GM21390 (cell line): ENCODE measurements around the gene CAMSAP1.
A peak's percentile ranks its signal among the peaks of the same experiment; 100 is the strongest.
"Not testable (repeated sequence)": the region's sequence is repeated elsewhere in the genome, so short reads cannot be mapped to it uniquely, and the experiment has no call there.

Experiments
- ATAC-seq: cut with Tn5 transposase; IDR thresholded peaks from one replicate; pipeline ENCODE4 v1.9.1; 2021; ENCODE audit not compliant: unreplicated experiment

CAMSAP1 gene

DNA sequence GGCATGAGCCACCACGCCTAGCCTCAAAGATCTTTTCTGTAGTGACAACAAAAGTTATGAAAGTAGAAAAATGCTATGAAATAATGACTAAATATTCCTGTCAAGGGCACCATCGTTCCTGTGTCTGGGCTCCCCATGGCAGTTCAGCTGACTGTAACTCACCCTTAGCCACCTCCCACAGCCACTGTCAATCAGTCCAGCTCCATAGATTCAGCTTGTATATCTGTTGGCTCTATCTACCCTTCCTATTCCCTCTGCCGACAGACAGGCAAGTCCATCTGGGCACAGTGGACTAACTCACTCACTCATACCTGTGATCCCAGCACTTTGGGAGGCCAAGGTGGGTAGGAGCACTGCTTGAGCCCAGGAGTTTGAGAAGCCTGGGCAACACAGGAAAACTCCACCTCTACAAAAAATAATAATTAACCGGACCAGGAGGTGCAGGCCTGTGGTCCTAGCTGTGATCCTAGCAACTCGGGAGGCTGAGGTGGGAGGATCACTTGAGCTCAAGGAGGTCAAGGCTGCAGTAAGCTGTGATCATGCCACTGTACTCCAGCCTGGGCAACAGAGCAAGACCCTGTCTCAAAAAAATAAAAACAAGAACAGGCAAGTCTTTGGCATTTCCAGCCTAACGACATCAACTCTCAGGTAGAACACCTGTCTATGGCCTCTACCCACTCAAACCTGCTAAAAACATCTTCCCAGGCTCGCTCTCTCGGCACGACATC, 6.2 kb downstream of the CAMSAP1 start:
- no peak for ATAC-seq

DNA sequence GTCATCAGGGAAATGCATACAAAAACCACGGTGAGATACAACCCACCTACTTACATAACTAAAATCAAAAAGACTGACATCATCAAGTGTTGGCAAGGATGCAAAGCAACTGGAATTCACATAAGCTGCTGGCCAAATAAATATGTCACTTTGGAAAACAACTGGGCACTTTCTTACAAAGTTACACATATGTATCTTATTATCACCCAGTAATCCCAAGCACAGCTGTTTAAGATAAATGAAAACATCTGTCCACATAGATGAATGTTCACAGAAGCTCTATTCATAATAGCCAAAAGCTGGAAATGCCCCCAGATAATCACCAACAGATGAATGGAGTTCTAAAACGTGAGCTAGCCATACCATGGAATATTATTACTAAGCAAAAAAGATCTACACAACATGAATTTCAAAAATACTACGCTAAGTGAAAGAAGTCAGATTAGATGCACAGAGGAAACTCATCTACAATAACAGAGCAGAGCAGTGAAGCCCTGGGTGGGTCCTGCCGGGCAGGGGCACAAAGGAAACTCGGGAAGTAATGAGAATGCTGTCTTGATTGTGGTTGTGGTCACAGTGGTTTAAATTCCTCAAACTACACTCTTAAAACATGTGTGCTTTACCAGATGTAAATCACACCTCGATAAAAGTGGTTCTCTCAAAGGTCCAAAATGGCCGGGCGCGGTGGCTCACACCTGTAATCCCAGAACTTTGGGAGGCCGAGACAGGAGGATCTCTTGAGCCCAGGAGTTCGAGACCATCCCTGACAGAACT, 8.5 kb downstream of the CAMSAP1 start:
- no peak for ATAC-seq

DNA sequence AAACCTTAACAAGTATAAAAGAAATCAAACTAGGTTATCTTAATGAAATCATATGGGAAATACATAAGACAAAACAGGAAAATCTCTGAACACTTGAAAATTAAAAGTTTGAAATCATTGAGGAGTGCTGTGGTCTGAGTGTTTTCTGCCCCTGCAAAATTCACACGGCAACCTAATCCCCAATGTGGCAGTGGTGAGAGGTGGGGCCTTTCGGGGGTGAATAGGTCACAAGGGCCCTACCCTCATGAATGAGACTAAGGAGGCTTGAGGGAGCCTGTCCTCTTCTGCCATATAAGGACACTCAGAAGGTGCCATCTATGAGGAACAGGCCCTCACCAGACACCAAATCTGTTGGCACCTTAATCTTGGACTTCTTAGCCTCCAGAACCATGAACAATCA, 10.7 kb downstream of the CAMSAP1 start:
- ATAC-seq: no peak

DNA sequence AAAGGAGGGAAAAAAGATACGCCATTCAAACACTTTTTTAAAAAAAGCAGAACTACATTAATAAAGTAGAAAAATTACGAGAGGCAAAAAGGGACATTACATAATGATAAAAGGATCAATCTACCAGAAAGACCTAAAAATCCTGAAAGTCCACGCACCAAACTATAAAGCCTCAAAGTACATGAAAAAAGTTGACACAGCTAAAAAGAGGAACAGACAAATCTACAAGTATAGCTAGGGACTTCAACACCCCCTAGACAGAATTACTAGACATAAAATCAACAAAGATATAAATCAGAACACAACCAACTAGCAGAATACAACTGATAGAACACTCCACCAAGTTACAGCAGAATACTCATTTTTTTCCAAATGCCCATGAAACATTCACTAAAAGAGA, 11.1 kb downstream of the CAMSAP1 start:
- no peak for ATAC-seq

DNA sequence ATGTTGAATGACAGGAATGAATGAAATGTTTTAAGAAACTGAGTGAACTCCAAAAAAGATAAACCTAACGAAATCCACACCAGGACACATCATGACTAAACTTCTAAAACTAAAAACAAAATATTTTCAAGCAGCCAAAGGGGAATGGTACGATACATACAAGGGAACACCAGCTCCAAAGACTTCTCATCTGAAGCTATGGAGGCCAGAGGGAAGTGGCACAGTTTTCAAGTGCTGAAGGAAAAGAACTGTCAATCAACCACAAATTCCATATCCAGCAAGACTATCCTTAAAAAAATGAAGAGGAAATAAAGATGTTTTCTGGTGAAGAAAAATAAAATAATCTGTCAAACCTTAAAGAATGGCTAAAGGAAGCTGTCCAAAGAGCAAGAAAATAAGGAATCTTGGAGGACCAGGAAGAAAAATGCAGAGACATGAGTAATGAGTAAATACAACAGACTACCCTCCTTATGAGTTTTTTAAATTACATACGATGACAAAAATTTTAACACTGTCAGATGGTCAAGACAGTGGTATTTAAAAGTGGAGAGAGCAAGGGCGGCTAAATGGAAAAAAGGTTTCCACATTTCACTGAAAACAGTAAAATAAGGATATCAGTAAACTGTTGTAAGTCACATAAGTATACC, 12.0 kb downstream of the CAMSAP1 start:
- no peak for ATAC-seq

DNA sequence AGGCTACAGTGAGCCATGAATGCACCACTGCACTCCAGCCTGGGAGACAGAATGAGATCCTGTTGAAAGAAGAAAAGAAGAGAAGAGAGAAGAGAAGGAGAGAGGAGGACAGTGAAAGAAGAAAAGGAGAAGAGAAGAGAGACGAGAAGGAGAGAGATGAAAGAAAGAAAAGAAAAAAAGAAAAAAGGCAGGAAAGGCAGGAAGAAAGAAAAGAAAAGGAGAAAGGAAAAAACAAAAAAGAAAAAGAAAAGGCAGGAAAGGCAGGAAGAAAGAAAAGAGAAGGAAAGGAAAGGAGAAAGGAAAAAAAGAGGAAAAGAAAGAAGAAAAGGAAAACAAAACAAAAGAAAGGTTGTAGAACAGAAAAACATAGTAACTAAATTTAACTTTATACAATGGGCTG, 14.2 kb downstream of the CAMSAP1 start:
- no peak for ATAC-seq

DNA sequence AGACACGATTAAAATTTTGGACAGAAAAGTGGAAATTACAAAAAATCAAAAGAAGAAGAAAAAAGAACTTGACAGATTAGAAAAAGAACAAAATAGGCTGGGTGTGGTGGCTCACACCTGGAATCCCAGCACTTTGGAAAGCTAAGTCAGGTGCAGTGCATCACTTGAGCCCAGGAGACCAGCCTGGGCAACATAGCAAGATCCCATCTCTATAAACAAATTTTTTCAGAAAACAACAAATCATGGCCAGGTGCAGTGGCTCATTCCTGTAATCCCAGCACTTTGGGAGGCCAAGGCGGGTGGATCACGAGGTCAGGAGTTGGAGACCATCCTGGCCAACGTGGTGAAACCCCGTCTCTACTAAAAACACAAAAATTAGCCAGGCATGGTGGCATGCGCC, 15.0 kb downstream of the CAMSAP1 start:
- ATAC-seq: not testable (repeated sequence)

DNA sequence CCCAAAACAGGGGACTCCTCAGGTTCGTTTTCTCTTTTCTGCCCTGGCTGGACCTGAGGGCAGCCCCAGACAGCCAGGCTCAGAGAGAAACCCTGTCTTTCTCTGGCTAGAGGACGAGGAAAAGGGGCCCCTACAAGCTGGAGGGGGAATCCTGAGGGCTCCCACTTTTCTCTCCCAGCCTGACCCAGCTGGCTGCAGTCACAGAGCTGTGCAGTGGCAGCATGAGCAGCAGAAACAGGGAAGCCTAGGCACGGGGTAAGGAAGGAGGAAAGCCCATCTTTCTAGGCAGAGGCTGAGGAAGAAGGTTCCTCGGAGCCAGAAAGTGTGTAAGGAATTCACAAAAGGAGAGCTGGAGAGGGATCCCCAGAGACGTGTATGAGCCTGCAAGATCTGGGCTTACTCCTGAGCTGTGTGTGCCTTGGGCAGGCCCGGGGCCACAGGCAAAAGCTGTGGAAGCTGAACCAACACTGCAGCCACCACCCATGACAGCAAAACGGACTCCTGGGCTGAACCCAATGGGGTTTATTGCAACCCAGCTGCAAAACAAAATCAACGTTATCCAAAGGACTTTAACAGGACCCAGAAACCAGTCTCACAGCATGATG, 16.2 kb downstream of the CAMSAP1 start:
- ATAC-seq: no peak

DNA sequence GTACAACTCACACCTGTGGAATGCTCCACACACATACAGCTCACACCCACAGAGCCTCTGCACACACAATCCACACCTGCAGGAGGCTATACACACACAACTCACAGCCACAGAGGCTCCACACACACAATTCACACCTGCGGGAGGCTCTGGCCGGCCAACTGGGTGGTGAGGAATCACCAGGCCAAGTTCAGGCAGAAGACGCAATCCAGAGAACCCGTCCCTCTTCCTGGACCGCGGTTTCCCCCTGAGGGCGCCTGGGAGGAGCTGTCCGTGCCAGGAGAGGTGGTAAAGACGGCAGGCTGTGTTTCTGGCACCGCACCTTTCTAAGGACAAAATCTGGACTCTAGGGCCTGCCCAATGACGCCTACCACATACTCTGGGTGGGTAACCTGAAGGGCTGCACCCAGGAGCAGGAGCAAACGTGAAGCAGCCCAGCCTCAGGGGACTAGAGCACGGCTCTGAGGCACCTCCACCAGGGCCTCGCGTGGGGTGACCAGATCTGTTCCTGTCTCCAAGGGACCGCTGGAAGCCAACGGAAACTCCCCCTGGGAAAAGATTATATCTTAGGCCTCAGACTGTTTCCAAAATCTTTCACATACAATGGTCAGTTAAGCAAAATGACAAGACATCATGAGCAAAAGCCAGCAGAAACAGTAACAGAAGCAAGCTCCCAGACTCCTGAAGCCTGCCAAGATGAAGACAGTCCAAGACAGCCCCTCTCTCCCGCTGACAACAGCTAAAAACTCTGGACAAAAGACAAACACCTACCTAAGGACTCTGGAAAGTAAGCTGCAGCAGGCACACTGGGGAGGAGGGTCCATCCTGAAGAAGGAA, 16.9 kb downstream of the CAMSAP1 start:
- ATAC-seq: no peak

DNA sequence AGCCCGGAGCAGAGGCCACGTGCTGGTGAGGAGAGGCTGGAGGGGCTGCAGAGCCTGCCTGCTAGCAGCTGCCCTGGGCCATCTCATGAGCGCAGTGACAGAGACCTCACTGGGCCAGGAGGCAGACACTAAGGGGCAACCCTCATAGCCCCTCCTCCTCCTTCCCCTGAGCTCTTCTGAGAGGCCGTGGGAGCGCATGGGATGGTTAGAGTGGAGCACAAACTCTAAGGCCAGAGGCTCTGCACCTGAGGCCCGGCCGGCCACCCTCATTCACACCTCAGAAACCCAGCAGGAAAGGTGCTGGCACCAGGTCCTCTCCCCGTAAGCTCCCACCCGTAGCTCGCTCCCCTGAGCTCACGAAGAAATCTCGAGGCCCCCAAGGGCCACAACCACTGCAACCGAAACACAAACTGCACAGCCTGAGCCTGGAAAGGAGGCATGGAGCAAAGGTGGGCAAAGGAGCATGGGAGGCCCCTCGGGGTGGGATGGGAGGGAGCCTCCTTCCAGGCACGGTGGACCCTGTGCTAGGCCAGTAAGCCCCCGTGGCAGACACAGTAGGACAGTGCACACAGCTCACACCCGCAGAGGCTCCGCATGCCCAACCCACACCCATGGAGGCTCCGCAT, 17.7 kb downstream of the CAMSAP1 start:
- no peak for ATAC-seq

DNA sequence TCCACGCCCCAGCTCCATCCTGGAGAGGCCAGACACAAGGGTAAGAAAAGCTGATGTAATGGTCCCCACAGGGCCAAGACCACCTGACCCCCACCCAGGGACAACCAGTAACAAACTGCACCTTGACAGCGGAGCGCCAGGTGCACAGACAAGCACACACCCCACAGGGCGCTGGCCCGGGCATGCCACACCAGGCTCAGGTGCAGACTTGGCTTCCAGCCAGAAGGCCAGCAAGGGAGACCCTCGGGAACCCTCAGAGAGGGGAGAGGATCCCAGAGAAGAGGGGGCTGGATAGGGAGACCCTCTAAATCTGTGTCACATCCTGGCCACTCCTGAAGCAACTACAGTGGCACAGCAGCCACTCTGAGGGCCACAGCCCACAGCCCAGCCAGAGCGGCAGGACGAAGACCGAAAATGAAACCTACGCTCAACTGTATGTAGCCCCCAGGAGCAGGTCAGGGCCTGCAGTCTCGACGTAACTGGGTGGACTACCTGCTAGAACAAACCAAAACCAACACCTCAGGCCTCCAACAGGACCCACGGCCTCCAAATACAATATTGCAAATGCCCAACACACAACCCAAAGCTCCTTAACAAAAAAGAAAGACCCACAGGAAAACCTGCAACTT, 18.5 kb downstream of the CAMSAP1 start:
- ATAC-seq: no peak

DNA sequence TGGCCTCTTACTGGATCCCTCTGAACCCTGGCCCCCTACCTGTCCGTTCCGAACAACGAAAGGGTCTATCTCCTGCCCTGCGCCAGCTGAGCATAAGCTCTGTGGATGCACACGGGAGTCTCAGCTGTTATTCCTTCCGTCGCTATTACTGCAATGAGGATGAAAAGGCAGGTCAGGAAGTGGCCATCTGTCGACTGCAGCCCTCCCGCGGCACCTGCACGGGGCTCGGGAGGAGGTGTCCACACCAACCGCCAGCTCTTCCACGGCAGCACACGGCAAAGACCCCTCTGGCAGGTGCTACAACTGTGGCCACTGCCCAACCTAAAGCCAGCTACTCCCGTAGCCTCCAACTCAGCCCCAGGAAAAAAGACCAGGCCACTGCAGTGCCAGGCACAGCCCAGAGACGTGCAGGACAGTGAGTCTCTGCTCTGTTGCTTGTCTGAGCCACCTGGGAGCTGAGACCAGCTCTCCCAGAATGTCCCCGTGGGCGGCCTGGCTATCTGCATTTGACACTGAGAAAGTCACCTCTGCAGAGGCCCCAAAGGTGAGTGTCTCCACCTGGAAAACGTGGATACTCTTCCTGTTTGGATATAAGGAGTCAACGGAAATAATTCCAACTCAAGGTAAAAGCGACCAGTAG, 19.1 kb downstream of the CAMSAP1 start:
- ATAC-seq: no peak

DNA sequence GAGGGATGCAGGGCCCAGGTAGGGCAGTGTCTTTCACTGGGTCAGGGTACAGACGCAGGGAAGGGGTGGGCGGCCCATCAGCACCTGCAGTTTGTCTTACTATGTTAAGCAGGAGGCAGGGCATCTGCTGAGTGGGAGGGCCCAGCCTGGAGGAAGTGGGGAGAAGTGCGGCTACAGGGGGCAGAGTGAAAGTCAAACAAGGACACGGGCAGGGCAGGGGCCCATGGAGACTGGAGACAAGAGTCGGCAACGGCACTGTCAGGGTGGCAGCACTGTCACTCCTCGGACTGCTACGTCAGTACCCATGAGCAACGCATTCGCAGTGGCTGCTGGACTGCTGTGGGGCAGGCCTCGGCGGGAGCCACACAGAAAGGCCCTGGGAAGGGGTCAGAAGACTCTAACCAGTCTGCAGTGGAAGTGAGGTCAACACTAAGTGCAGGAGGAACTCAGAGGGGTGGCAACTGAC, 19.7 kb downstream of the CAMSAP1 start:
- peak; percentile 76 for ATAC-seq

DNA sequence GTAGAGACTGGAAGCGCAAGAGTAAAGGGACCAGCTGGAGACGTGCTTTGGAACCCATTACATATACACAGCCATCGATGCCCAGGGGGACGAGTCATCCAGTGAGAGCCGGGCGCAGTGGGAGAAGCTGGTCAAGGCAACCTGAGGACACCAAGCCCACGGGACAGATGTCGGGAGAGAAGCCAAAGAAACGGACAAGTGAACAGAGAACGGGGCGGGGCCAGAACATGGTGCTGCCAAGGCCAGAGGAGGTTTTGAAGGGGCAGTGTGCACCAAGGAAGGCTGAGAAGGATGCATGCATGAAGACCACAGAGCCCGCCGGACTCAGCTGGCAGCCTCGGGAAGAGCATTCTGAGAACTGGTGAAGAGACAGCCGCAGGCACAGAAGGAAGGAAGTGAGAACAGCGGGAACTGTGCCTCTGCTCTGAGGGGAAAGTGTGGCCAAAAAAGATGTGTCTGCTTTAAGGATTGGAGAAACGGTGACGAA, 20.3 kb downstream of the CAMSAP1 start:
- no peak for ATAC-seq

DNA sequence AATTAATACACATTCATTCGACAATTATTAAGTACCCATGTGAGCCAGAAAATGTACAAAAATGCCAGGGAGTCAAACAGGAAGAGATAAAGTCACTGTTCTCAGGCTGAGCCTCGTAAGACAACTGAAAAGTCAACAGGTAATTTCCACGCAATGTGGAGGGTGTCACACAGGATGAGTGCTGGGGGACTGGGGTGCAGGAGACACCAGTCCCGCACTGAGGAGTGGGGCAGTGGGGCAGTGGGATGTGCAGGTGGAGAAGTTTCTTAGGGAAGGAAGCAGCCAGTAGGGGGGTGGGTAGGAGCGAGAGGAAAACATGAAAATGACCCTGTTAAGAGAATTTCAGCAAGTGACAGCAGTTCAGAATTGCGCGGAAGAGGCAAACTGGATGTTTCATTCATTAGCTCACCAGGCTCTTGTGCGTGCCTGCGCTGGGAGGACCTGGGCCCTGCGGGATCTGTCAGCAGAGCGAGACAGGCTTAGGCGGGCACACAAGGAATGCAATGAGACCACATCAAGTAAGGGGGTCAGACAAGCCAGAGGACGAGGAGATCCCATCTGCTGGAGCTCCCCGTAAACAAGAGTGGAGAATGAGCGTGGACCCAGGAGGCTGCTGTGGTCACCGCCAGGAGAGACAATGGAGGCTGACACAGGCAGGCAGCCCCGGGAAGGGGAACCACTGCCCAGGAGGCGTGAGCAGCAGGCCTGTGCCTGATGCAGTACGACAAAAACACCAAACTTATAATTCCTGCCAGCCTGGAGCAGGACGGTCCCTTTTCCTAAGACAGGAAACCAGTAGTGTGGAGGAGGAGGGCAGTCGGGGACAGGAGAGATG, 21.0 kb downstream of the CAMSAP1 start:
- no peak for ATAC-seq

DNA sequence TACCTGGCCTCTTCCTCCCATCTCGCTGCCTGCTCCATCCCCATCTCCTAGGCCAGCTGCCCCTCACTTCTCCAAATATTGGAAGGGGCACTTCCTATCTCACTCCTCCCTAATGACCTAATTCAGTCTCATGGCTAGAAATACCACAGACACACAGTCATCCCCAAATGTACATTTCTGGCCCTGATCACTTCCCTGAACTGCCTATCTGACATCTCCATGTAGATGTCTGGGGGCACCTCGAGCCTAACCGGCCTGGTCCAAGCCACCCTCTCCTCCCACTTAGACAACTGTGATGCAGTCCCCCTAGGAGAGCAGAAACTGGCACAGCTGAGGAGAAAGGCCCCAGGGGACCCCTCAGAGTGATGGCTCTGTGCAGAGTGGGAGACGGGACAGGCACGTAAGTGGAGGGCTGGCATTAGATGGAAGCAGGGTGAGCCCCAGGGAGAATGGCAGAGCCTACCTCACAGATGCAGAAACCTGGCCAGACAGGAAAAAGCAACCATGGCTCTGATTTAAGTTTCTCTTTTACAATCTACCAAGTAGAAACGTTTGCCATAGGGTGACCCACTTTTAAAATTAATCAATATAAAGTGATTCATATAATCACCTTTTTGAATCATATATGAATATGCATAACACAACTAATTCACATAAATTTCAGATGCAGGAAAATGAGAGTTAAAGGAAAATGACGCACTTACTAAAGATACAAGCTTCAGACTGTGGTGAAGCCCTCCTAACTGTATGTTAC, 22.1 kb downstream of the CAMSAP1 start:
- no peak for ATAC-seq

DNA sequence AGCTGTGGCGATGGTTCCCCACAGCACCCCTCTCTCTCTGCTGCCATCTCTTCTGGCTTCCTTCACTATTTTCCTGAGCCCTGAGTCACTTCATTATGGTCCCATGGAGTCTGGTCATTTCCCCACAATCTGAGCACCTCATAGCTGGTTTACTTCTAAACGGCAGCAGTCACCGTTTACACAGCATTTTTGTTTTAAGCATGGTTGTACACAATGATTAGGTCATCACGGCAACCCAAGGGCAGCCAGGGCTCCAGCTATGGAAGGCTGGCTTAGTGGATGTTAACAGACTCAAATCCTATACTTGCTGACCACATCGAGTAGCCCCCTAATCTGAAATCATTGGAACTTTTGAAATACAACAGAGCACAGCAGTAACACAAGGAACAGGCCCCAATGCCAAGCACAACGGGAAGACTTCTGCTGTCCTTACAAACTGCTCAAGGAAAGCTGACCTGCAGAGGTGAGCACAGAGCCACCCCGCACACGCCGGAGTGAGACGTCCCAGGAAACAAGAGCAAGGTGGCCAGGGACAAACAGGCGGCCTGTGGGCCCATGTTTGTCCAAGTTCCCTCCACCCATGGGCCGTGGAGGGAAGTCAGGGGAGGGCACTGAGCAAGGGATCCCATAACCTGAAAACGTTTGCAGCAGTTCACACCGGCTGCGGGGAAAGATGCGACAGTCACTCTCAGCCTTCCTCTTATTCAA, 22.9 kb downstream of the CAMSAP1 start:
- ATAC-seq: no peak
